ENCODE measurements around the gene FAM118A. TPM values are rescaled to one million over a fixed set of nuclear protein-coding genes. Genes with fewer than 3 reads are reported as not detected.

Gene FAM118A
- total and polyA plus RNA-seq, 9 of the 15 experiments (the other 6 are each of a cell fraction or from before 2014, with no cell fraction given): 17.0 to 223 (median 59.4) TPM

GRCh38 chr22:45328822-45329529 is 19.2 kb downstream of the FAM118A start:
- Histone ChIP-seq H3K4me3 (no peak overlapping the region), H2AFZ (ENCODE audit: low read depth, low read length) (no peak overlapping the region), H4K20me1 (replicated peaks; ENCODE audit: control insufficient read depth, insufficient read depth, low read length) (peaks cover 3% of the 10 kb centered on the region; the same call in 1 of the 2 replicates), H3K4me2 (ENCODE audit: insufficient read depth, low read length) (no peak overlapping the region), H3K27me3 (ENCODE audit: control insufficient read depth in 2 of 2, insufficient read depth in 2 of 2, low read length in 2 of 2) (no peaks in the 10 kb centered on the region), H3K36me3 (ENCODE audit: control insufficient read depth, insufficient read depth, low read length) (peaks cover 77% of the 10 kb centered on the region; the same call in 2 of the 3 replicates), H3K9ac (ENCODE audit: insufficient read depth in 1 of 2, low read depth in 2 of 2, low read length in 2 of 2) (no peak overlapping the region), H3K79me2 (ENCODE audit: control insufficient read depth, insufficient read depth, low read length) (no peaks in the 10 kb centered on the region; the same call in 2 of the 3 replicates), H3K9me3 (replicated peaks; ENCODE audit: control insufficient read depth, insufficient read depth, low read depth, low read length) (no peaks in the 10 kb centered on the region), H3K27ac (ENCODE audit: extremely low read depth, low read depth, low read length) (no peak overlapping the region), H3K9me1 (ENCODE audit: control insufficient read depth, insufficient read depth, low read length) (no peaks in the 10 kb centered on the region), H3K4me1 (replicated peaks in 1 of 2; ENCODE audit: control insufficient read depth in 2 of 2, insufficient read depth in 2 of 2, low read length in 2 of 2) (no peaks in the 10 kb centered on the region)
- FAIRE-seq (no peak), DNase-seq (ENCODE audit: extremely low read depth in 1 of 4, low spot score in 3 of 4) (no peak), ATAC-seq (no peak)
- CTCF ChIA-PET (ENCODE audit: low intra/inter-chr PET ratio): no interaction called here
- intact Hi-C loops (cut with micrococcal nuclease): no loop called here
- TSS peak; percentile 62 for BruUV-seq (replicated peaks)
- POLR2A ChIA-PET: interaction anchor here (0.8 to 1.5 kb wide), 2 partner anchors 18 to 57 kb away, joined by 3 to 5 read pairs; no protein-coding TSS in a partner anchor
- in situ Hi-C loops (cut with MboI): no loop called here
- WGBS (ENCODE audit: insufficient coverage, low coverage, missing lambda C conversion rate): 71% methylated on average over 8 of the region's 8 CpGs
- TF ChIP-seq ZNF143 (CRISPR knock-in tag; IDR thresholded peaks at IDR 0.05) (no peak), TCFL5 (CRISPR knock-in tag; conservative IDR thresholded peaks at IDR 0.05) (no peak), TCF7 (IDR thresholded peaks at IDR 0.05; ENCODE audit: borderline replicate concordance) (no peak), RBM15 (IDR thresholded peaks at IDR 0.05; ENCODE audit: insufficient read depth, low read length) (no peak), KAT8 (IDR thresholded peaks at IDR 0.05; ENCODE audit: low read depth) (no peak), DIDO1 (tag; IDR thresholded peaks at IDR 0.05; ENCODE audit: low read depth) (no peak), RREB1 (CRISPR knock-in tag; IDR thresholded peaks at IDR 0.05) (no peak), STAG1 (CRISPR knock-in tag; IDR thresholded peaks at IDR 0.05; ENCODE audit: borderline replicate concordance) (no peak)

Data from K562 (cell line).